Non-pigmented ciliary epithelial cell (primary cell): ENCODE measurements around the gene SLC8A2.
"Not testable (repeated sequence)": the region's sequence is repeated elsewhere in the genome, so short reads cannot be mapped to it uniquely, and the experiment has no call there.

Experiments
- DNase-seq: peaks from one replicate; pipeline ENCODE4 v3.0.0-alpha.2; 2010; ENCODE audit warnings: low read depth

The SLC8A2 gene

DNA sequence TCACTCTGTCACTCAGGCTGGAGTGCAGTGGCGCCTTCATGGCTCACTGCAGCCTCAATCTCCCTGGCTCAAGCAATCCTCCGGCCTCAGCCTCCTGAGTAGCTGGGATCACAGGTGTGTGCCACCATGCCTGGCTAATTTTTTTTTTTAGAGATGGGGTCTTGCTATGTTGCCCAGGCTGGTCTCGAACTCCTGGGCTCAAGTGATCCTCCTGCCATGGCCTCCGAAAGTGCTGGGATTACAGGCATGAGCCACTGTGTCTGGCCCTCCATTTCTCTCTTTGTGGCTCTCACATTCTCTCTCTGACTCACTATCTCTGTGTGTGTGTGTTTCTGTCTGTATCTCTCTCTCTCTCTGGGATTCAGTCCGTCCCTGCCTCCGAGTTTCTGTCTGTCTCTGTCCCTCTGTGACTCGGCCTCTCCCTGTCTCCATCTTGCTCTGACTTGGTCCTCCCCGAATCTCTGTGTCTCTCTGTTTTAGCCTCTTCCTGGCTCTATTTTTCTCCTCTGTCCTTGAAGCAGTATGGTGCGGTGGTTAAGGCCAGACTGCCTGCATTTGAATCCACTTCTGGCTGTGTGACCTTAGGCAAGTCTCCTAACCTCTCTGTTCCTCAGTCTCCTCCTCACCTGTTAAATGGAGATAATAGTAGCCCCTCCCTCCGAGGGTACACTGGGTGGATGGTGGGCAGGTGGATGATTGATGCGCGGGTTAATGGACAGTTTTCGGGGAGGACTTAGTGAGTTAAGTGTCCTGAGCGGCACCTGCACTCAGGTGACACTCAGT lies 63.3 kb downstream of the SLC8A2 start:
- DNase-seq: no peak

DNA sequence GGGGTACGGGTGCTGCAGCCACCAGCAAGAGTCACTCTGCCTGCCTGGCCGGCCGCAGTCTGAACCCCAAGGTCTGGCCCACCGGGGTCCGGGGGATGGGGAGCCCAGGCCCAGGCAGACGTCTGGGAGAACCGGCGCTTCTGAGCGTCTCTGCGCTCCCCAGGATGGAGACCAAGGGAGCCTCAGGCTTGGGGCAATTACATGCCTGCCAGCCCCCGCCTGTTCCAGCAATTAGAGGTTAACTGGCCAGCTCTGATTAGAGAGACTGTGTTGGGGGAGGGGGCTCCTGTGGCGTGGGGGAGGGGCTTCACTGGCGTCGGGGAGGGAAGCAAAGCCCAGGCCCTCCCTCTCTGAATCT lies 64.3 kb downstream of the SLC8A2 start:
- DNase-seq: no peak

DNA sequence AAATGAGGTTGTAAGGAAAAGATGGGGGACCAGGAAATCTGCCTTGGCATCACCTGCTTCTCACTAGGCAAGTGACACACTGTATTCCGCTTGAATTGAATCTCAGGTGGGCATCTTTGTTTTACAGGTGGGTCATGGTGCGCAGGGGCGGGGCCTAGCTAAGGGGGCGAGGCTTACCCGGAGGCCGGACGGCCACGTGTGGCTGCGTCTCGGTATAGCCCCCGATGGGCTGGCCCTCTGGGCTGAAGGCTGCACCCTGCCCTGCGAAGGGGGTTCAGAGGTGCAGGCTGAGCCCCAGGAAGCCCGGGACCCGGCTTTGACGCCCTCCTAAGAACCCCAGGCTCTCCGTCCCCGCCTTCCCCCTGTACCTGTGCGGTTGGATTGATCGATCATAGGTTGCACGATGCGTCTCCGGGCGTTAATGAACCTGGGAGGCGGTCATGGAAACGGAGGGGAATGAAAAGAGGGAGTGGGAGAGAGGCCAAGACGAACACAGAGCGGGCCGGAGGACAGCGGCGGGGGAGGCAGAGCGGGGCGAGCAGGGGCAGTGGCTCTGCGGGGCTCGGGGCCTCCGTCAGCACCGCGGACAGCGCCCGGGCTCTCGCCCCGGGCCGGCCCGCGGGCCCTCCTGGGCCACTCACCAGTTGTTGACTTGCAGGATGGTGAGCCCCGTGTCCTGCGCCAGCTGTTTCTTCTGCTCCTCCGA lies 64.8 kb downstream of the SLC8A2 start:
- DNase-seq: no peak

DNA sequence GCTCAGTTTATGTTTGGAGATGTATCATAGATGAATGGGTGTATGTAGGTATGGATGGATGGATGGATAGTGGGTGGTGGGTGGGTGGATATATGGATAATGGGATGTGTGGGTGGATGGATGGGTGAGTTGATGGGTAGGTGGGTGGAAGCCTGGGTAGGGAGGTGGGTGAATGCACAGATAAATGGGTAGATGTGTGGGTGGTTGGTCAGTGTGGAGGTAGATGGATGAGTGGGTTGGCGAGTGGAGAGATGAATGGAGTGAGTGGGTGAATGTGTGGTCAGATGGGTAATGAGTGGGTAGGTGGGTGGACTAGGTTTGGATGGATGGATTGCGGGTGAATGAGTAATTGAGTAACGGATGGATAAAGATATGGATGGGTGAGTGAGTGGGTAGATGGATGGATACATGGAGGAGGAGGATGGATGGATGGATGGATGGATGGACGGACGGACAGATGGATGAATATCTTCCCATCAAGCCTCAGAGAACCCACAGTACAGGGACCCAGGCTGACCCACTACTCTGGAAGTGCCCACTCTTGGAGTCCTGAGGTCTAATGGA lies 65.8 kb downstream of the SLC8A2 start:
- no peak for DNase-seq

DNA sequence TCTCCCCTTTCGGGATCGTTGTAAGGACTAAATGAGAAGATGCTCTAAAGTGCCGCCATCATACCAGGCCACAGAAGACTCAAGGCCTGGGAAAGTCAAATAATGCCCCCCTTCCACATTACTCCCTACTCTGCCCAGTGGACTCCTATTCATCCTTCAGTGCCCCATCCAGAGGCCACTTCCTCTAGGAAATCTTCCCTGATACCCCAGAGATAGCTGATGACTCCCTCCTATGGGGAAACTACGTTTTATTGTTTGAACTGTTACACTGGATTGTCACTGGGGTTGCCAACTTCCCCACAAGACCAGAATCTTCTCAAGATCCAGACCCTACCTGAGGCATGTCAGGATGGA lies 66.5 kb downstream of the SLC8A2 start:
- no peak for DNase-seq

DNA sequence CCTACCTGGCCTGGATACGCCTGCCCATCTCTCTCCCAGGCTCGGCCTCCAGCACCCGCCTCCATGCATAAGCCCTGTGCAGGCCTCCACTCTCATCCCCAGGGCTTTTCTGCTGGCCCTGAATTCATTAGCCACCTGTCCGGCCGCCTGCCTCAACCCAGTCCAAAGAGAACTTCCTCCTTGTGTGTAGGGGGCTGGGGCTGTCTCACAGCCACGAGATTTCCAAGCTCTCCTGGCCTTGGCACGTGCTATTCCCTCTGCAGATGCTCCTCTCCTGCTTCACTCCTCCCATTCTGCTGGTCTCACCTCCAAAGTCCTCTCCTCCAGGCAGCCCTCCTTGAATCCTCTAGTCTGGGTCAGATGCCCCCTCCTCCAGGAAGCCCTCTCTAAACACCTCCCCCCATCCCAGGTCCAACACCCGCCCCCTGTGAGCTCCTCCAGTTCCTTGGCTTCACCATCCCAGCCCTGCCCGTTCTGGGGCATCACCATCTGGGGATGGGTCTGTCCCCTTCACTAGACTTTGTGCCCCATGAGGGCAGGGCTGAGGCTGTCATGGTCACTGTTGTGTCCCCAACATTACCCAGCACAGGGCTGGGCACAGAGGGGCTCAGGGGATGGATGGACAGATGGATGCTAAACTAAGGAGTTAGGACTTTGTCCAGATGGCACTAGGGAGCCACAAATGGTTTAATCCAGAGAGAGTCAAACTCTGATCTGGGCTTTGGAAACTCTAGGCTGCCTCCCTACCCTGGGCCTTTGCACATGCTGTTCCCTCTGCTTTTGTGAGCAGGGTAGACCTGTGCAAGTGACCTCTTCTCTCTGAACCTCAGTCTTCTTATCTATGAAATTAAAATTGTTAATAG lies 67.1 kb downstream of the SLC8A2 start:
- DNase-seq: no peak

DNA sequence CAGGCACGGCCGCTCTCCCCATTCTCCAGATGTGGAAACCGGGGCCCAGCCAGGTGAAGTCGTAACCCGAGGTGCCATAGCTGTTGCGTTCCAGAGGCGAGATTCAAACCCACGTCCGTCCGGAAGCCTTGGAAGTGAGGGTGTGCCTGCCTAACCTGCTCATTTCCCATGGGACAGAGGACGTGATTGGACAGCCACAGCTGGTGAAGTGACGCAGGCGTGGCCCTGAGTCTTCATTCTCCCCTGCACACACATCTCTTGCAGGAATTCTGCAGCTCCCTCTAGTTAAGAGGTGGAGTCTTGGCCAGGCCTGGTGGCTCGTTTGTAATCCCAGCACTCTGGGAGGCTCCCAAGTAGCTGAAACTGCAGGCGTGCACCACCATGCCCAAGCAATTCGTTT lies 69.2 kb downstream of the SLC8A2 start:
- no peak for DNase-seq

DNA sequence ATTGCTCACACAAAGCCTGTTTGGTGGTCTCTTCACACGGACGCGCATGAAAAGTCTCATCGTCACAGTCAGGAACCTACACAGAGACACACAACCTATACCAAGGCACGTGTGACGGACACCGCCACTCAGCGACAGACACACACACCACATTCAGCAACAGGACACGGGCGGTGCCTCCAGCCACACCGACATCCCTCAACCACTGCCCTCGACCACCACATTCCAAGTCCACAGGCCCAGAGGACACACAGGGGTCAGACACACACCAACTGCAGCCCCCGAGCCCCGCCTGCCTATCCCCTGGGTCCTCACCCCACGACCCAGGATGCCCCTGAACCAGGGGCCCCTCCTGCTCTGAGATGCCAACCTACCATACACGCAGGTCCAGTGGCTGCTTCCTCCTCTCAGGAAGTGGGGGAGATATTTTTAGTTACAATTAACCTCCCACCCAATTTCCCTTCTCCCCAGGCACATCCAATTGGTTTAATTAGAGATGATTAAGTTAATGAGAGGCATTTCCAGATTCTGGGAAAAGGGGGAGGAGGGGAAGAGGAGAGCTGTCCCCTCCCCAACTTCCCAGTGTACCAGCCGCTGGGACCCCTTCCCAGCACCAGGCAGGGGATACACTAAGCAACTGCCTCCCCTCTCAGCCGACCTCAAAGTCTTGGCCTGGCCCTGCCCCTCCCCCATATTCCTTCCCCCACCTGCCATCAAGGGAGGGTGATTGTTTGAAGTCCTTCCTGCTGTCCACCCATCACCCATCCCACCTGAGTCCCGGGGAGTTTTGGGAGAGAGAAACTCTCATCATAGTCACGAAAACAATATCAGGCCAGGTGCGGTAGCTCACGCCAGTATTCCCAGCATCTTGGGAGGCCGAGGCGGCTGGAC lies 72.7 kb downstream of the SLC8A2 start:
- DNase-seq: no peak

DNA sequence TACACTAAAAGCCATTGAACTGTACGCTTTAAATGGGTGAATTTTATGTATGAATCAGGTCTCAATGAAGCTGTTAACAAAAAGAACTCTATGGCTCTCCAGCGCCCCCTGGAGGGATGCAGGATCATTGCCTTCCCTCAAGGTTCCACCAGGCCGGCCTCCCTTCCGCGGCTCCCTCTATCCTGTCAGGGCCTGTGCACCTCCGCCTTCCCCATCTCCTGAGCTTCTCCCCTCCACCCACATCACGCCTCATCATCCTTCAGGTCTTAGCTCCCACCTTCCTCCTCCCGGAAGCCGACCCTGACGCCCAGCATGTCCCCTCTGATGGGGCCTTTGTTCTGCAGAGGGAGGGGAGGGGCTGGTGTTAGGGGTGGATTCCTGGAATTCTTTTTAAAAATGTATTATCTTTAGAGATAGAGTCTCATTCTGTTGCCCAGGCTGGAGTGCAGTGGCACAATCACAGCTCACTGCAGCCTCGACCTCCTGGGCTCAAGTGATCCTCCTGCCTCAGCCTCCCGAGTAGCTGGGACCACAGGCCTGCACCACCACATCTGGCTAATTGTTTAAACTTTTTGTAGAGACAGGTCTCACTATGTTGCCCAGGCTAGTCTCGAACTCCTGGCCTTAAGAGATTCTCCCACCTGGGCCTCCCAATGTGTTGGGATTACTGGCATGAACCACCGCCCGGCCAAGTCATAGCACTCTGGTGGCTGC lies 80.0 kb downstream of the SLC8A2 start:
- no peak for DNase-seq

DNA sequence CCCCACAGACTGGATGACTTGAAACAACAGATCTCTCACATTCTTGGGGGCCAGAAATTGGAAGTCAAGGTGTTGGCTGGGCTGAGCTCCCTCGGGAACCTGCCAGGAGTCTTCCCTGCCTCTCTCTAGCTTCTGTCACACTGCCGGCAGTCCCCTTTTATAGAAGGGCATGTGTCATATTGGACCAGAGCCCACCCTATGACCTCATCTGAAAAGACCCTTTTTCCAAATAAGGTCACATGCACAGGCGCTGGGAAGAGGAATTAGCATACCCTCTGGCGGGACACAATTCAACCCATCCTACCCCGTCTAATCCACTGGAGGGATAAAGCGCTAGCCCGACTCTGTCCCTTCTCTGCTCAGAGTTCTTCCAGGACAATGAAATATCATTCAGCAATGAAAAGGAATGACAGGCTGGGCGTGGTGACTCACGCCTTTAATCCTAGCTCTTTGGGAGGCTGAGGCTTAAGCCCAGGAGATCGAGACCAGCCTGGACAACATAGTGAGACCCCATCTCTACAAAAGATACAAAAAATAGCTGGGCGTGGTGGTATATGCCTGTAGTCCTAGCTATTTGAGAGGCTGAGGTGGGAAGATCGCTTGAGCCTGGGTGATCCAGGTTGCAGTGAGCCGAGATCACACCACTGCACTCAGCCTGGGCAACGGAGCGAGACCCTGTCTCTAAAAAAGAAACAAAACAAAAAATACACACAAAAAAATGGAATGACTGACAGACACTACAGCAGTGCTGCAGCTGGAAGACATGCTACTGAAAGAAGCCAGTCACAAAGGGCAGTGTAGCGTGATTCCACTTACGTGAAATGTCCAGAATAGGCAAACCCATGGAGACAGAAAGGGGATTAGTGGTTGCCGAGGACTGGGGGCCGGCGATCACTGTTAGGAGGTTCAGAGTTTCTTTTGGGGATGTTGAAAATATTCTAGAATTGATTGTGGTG lies 80.9 kb downstream of the SLC8A2 start:
- no peak for DNase-seq

DNA sequence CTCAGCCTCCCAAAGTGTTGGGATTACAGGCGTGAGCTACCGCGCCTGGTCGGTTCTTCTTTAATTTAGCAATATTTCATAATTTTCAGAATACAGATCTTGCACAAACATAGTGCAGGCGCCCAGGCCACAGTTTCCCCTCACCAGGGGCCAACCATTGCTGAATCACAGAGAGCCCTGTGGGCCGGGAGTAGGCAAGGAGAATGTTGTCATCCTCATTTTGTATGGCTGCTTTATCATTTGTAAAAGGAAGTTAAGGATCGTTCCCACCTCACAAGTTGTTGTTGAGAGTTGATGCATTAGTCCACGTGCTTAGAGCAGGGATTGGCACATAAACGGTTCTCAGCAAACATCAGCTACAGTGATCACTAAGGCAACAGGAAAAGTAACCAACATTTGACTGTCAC lies 82.5 kb downstream of the SLC8A2 start:
- DNase-seq: no peak

DNA sequence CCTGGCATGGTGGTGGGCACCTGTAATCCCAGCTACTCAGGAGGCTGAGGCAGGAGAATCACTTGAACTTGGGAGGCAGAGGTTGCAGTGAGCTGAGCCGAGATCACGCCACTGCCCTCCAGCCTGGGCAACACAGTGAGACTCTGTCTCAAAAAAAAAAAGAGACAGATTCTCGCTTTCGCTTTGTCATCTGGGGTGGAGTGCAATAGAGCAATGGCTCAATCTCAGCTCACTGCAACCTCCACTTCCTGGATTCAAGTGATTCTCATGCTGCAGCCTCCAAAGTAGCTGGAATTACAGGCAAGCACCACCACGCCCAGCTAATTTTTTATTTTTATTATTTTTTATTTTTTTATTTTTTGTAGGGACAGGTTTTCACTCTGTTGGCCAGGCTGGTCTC lies 83.0 kb downstream of the SLC8A2 start:
- DNase-seq: not testable (repeated sequence)

DNA sequence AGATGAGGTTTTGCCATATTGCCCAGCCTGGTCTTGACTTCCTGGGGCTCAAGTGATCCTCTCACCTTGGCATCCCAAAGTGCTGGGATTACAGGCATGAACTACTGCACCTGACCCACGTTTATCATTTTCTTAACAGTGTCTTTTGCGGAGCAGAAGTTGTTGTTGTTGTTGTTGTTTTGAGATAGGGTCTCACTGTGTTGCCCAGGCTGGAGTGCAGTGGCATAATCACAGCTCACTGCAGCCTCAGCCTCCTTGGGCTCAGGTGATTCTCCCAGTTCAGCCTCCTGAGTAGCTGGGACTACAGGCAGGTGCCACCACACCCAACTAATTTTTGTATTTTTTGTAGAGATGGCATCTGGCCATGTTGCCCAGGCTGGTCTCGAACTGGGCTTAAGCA lies 84.1 kb downstream of the SLC8A2 start:
- DNase-seq: not testable (repeated sequence)

DNA sequence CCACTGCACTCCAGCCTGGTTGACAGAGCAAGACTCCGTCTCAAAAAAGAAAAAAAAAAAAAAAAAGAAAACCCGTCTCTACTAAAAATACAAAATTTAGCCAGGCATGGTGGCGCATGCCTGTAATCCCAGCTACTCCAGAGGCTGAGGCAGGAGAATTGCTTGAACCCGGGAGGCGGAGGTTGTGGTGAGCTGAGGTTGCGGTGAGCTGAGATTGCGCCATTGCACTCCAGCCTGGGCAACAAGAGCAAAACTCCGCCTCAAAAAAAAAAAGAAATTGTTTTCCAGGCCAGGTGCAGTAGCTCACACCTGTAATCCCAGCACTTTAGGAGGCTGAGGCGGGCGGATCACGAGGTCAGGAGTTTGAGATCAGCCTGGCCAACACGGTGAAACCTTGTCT lies 85.1 kb downstream of the SLC8A2 start:
- not testable (repeated sequence) for DNase-seq

DNA sequence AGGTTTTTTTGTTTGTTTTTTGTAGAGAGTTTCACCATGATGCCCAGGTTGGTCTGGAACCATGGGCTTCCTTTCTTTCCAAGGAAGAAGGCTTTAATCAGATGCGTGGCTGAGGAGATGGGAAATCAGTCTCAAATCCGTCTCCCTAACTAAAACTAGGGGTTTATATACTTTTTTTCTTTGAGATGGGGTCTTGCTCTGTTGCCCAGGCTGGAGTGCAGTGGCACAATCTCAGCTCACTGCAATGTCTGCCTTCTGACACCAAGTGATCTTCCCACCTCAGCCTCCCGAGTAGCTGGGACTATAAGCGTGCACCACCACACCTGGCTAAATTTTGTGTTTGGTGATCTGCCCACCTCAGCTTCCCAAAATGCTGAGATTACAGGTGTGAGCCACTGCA lies 87.2 kb downstream of the SLC8A2 start:
- not testable (repeated sequence) for DNase-seq

DNA sequence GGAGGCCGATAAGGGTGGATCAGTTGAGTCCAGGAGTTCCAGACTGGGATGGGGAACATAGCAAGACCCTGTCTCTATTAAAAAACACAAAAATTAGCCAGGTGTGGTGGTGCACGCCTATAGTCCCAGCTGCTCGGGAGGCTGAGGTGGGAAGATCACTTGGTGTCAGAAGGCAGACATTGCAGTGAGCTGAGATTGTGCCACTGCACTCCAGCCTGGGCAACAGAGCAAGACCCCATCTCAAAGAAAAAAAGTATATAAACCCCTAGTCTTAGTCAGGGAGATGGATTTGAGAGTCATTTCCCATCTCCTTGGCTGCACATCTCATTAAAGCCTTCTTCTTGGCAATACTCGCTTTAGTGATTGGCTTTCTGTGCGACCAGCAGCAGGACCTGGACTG lies 87.8 kb downstream of the SLC8A2 start:
- DNase-seq: not testable (repeated sequence)

DNA sequence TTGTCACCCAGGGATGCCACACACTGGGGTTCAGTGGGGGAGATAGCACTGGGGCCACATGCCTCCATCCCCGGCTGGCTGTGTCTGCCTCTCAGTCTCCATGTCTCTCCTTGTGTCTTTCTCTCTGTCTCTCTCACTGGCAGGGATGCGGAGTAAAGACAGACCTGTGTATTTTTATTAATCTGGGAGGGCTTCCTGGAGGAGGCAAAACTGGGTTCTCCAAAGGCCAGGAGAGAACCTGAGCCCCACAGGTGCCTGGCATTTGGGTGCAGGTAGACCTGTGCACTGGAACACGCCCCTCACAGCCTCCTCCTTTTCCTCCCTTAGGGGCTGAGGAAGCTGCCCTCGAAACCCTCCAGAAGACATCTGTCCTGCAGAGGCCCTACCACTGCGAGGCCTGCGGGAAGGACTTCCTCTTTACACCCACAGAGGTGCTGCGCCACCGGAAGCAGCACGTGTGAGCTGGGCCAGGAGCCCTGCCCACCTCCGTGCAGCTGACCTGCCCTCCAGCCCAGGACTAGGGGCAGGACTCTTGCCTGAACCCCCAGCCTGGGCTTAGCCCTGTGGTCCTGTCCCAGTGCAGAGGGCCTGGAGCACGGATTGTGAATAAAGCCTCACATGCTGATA lies 89.9 kb downstream of the SLC8A2 start:
- DNase-seq: no peak

DNA sequence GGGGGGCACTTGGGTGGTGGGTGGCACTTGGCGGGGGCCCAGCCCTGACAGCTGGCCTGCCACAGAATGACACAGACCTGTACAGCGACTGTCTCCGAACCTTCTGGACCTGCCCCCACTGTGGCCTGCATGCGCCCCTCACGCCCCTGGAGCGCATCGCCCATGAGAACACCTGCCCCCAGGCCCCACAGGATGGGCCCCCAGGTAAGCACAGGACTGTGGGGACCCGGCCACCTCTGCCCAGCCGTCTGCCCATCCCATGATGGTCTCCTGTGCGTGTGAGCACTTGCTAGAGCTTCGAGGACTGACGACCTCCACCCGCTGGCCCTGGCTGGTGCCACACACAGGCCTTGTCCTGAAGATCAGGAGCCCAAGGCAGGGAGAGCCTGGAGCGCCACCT lies 90.6 kb downstream of the SLC8A2 start:
- DNase-seq: no peak

DNA sequence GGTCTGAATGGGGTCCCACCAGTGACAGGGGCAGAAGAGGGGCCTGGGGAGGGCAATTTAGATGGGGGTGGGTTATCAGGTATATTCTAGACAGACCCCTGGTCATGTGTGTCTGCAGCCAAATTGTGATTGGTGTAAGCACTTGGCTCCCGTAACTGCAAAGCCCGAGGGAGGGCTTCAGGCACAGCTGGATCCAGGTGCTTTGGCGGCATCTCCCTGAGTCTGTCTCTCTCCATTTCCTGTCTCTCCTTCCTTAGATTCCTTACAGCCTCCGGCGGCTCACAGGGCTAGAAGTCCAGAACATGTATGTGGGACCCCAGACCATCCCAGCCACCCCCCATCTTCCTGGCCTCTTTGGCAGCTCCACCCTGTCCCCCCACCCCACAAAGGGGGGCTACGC lies 91.1 kb downstream of the SLC8A2 start:
- DNase-seq: no peak
